CD4-positive, alpha-beta memory T cell (primary cell): ENCODE data around the gene MS4A6E. TPM values are rescaled to one million over a fixed set of nuclear protein-coding genes. Genes with fewer than 3 reads are reported as not detected.

Source experiments
- CTCF ChIA-PET: fragments of 350-600 bp; sonication (Branson Sonifier 250); formaldehyde crosslinking; loops from one replicate; lab custom pipeline; 2021; ENCODE audit warnings: inconsistent platforms; ENCODE audit not compliant: partially characterized antibody; lab: Charles Lee
- POLR2A ChIA-PET: fragments of 350-600 bp; sonication (Branson Sonifier 250); formaldehyde crosslinking; loops from one replicate; lab custom pipeline; 2021; ENCODE audit not compliant: partially characterized antibody; lab: Charles Lee
- DNase-seq, 5 donors: peaks; one replicate each; pipeline versions ENCODE4 v3.0.0 to v3.0.0-alpha.2; 2020 to 2022; ENCODE audit warnings: mixed read lengths in 1 of 5
- H3K27ac ChIP-seq: one replicate; pipeline ENCODE4 v1.7.0; 2013; ENCODE audit warnings: low read depth, low read length
- H3K27me3 ChIP-seq: 2 replicates; pipeline ENCODE4 v1.7.0; 2013; ENCODE audit warnings: mild to moderate bottlenecking, low read length, moderate library complexity; ENCODE audit not compliant: insufficient read depth
- H3K36me3 ChIP-seq: 2 replicates; pipeline ENCODE4 v1.7.0; 2013; ENCODE audit warnings: mild to moderate bottlenecking, low read length, moderate library complexity; ENCODE audit not compliant: insufficient read depth
- H3K4me1 ChIP-seq: 2 replicates; pipeline ENCODE4 v1.7.0; 2013; ENCODE audit warnings: mild to moderate bottlenecking, low read length, moderate library complexity; ENCODE audit not compliant: insufficient read depth
- H3K4me3 ChIP-seq, 2 donors: one replicate each; pipeline ENCODE4 v1.7.0; 2013; ENCODE audit warnings: low read length in 2 of 2, mild to moderate bottlenecking in 1 of 2
- H3K9me3 ChIP-seq, 2 donors: one replicate each; pipeline ENCODE4 v1.7.0; 2013; ENCODE audit warnings: low read length in 2 of 2, control low read depth in 1 of 2; ENCODE audit not compliant: control insufficient read depth in 1 of 2
- H3K27ac Mint-ChIP-seq, 7 donors: one replicate each; pipeline ENCODE4 v1.8.0; 2020 to 2021; ENCODE audit warnings: mixed read lengths in 7 of 7, mild to moderate bottlenecking in 6 of 7, inconsistent platforms in 3 of 7, moderate library complexity in 3 of 7
- H3K27me3 Mint-ChIP-seq, 2 donors: one replicate each; pipeline ENCODE4 v1.8.0; 2020 to 2021; ENCODE audit warnings: mixed read lengths in 2 of 2
- H3K36me3 Mint-ChIP-seq, 2 donors: one replicate each; pipeline ENCODE4 v1.8.0; 2020 to 2021; ENCODE audit warnings: mixed read lengths in 2 of 2, inconsistent platforms in 1 of 2, mild to moderate bottlenecking in 1 of 2
- H3K4me1 Mint-ChIP-seq, 4 donors: one replicate each; pipeline ENCODE4 v1.8.0; 2020 to 2021; ENCODE audit warnings: mixed read lengths in 4 of 4, mild to moderate bottlenecking in 1 of 4
- H3K4me3 Mint-ChIP-seq, 8 donors: one replicate each; pipeline ENCODE4 v1.8.0; 2020 to 2021; ENCODE audit warnings: mixed read lengths in 8 of 8, mild to moderate bottlenecking in 7 of 8, moderate library complexity in 6 of 8, inconsistent platforms in 3 of 8
- H3K9me3 Mint-ChIP-seq, 8 donors: one replicate each; pipeline ENCODE4 v1.8.0; 2020 to 2021; ENCODE audit warnings: mixed read lengths in 8 of 8, mild to moderate bottlenecking in 5 of 8, inconsistent platforms in 3 of 8, moderate library complexity in 1 of 8
- intact Hi-C: fragments of 100-400 bp; cut with micrococcal nuclease; formaldehyde crosslinking; loops from one replicate; pipeline ENCODE4 v1.15.1; 2023
- polyA plus RNA-seq, 2 donors: library from polyadenylated mRNA; unstranded; fragments of 300-500 nt; fragmentation: Illumina TruSeq; gene quantifications; one replicate each; pipeline ENCODE4 v1.2.3, GENCODE V29; 2021
- total RNA-seq, 2 experiments: library from RNA; stranded (reverse); gene quantifications; one replicate each; pipeline ENCODE4 v1.2.3, GENCODE V29; 2021

Gene MS4A6E
- total and polyA plus RNA-seq, 4 experiments from 2014 or later: not detected

DNA sequence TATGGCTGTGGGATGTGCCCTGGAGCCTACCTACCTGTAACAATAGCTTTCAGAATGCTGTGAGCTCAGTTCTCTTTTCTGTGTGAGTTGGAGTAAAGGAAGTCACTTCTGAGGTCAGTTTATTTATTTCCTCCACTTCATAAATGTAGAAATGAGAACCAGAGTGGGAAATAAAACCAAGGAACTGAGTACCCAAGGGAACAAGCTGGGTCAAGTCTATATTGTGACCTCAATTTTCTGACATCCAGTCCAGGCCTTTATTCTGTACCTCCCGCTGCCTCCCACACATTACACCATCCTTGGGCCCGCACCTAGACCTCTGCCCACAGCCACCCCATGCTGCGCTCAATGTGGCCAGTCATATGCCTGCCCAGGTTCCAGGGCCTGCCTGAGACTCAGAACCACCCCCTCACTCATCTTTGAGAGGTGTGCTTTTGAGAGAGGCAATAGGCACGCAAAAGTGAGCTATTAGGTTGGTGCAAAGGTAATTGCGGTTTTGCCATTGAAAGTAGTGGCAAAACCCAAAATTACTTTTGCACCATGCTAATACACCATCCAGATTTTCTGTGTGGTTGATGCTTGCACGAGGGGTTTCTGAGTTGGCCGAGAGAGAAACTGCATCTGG, 9.8 kb downstream of the MS4A6E start:
- Histone ChIP-seq H3K9me3 (no peaks in the 10 kb centered on the region), H3K36me3 (no peaks in the 10 kb centered on the region), H3K4me1 (no peaks in the 10 kb centered on the region), H3K27ac (no peak overlapping the region), H3K27me3 (no peaks in the 10 kb centered on the region), H3K4me3 (no peak overlapping the region)
- no peak overlapping the region for H3K4me3 Mint-ChIP-seq
- DNase-seq: no peak
- no peak overlapping the region for H3K27ac Mint-ChIP-seq
- no peaks in the 10 kb centered on the region for H3K36me3 Mint-ChIP-seq
- POLR2A ChIA-PET: no interaction called here
- peaks cover 0 to 4% (median 0%) of the 10 kb centered on the region in 8 donors for H3K9me3 Mint-ChIP-seq
- intact Hi-C loops: no loop called here
- CTCF ChIA-PET: no interaction called here
- H3K4me1 Mint-ChIP-seq: no peaks in the 10 kb centered on the region
- peaks cover 19 to 21% of the 10 kb centered on the region in 2 donors for H3K27me3 Mint-ChIP-seq

DNA sequence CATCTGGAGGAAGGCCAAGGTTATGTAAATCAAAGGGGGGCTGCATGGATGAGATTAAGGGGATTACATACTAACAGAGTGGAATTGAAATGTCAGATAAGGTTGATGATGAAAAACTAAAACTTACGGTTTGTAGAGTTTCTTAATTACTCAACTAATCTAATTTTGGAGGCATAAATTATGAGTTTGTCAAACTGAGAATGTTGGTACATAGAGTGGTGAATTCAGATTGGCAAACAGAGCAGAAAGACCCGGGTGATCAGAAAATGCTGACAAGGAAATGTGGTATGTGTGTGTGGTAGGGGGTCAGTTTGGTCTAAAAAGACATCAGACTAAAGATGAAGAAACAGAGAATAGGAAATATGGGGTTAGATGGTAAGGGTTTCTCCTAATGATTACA, 11.0 kb downstream of the MS4A6E start:
- ChIA-PET CTCF (no interaction called here), POLR2A (no interaction called here)
- no peak overlapping the region for H3K27ac ChIP-seq

DNA sequence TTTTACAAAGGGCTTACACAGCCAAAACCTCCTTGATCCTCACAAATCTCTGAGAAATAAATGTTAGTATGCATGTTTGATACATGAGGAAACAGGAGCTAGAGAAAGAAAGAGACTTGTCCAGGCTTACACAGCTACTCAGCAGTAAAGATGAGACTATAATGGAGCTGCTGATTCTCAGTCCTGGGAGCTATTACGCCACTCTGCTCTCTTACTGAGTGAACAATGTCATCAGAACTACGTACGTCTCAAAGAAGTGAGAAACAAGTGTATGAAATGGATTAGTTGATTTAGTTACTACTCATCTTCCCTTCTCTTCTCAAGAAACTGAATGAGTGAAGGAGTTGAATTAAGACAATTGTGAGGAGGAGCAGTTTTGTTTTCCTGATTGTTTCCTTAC, 12.3 kb downstream of the MS4A6E start:
- H3K4me3 ChIP-seq: no peak overlapping the region
- intact Hi-C loops: no loop called here
- H3K4me1 ChIP-seq: no peaks in the 10 kb centered on the region
- Mint-ChIP-seq H3K9me3 (no peaks in the 10 kb centered on the region), H3K27me3 (peaks cover 11 to 15% of the 10 kb centered on the region in 2 donors), H3K4me1 (no peaks in the 10 kb centered on the region), H3K4me3 (no peak overlapping the region), H3K27ac (no peak overlapping the region), H3K36me3 (no peaks in the 10 kb centered on the region)
- no peaks in the 10 kb centered on the region for H3K27me3 ChIP-seq
- H3K27ac ChIP-seq: no peak overlapping the region
- POLR2A ChIA-PET: no interaction called here
- DNase-seq: no peak
- no peaks in the 10 kb centered on the region for H3K9me3 ChIP-seq
- CTCF ChIA-PET: no interaction called here
- H3K36me3 ChIP-seq: no peaks in the 10 kb centered on the region

More for the DNA sequence above, 11.0 kb downstream of the MS4A6E start:
- no peak for DNase-seq
- Histone ChIP-seq H3K4me3 (no peak overlapping the region), H3K36me3 (no peaks in the 10 kb centered on the region), H3K27me3 (no peaks in the 10 kb centered on the region), H3K4me1 (no peaks in the 10 kb centered on the region), H3K9me3 (no peaks in the 10 kb centered on the region)
- intact Hi-C loops: no loop called here
- Mint-ChIP-seq H3K27me3 (peaks cover 19 to 20% of the 10 kb centered on the region in 2 donors), H3K4me3 (no peak overlapping the region), H3K27ac (no peak overlapping the region), H3K36me3 (no peaks in the 10 kb centered on the region), H3K9me3 (peaks cover 0 to 1% (median 0%) of the 10 kb centered on the region in 8 donors), H3K4me1 (no peaks in the 10 kb centered on the region)

DNA sequence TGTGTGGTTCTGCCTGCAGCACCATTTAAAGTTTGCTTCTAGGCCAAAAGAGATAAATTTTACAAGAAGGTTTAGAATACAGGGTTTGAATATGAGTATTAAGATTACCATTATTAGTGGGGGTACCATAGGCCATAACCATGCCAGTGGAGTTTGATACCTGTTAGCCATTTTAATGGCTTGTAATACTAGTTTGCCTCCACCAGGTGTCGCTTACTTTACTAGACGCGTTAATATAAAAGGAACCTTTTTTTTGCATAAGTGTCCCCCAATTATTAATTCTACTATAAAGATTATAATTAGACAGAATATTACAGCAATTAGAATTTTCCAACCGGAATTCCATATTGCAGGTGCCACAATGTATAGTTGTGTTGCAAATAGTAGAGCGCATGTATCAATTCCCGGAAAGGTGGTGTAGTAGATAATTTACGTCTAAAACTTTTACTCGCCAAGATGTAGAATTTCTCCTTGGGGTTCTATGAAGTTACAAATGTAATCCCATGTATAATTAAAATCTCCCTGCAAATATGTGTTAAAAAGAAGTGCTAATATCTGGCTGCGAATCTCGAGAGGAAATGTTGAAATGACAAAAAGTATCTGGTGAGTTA, 16.1 kb downstream of the MS4A6E start:
- no peak overlapping the region for H3K4me3 ChIP-seq
- H3K27me3 ChIP-seq: no peaks in the 10 kb centered on the region
- Mint-ChIP-seq H3K4me3 (no peak overlapping the region), H3K9me3 (no peaks in the 10 kb centered on the region), H3K36me3 (no peaks in the 10 kb centered on the region), H3K27ac (no peak overlapping the region), H3K4me1 (no peaks in the 10 kb centered on the region), H3K27me3 (peaks cover 10 to 15% of the 10 kb centered on the region in 2 donors)
- H3K36me3 ChIP-seq: no peaks in the 10 kb centered on the region
- DNase-seq: peak in 1 of 5 donors; percentile 5
- H3K4me1 ChIP-seq: no peaks in the 10 kb centered on the region
- ChIA-PET CTCF (interaction anchor here (0.9 to 2.1 kb wide), 3 partner anchors 9 to 22 kb away, joined by 3 to 10 read pairs (median 5); no protein-coding TSS in a partner anchor), POLR2A (no interaction called here)
- no peak overlapping the region for H3K27ac ChIP-seq
- H3K9me3 ChIP-seq: no peaks in the 10 kb centered on the region
- intact Hi-C loops: no loop called here

DNA sequence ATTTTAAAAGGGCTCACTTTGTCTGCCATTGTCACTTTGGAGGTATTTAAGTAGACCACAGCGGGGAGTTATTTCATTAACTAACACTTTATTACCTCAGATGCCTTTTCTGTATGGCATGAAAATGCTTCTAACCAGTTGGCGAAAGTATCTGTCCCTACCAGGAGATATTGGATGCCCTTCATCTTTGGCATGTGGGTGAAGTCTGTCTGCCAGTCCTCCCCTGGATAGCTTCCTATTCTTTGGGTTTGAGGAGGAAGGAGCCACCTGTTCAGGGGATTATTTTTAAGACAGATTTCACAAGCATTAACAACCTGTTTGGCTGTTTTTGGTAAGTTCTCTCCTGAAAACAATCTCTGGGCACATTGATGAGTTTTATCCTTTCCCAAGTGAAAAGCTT, 17.1 kb downstream of the MS4A6E start:
- Histone ChIP-seq H3K27me3 (no peaks in the 10 kb centered on the region), H3K4me1 (no peaks in the 10 kb centered on the region), H3K27ac (no peak overlapping the region), H3K36me3 (no peaks in the 10 kb centered on the region), H3K9me3 (no peaks in the 10 kb centered on the region), H3K4me3 (no peak overlapping the region)
- Mint-ChIP-seq H3K27ac (no peak overlapping the region), H3K9me3 (no peaks in the 10 kb centered on the region), H3K4me1 (no peaks in the 10 kb centered on the region), H3K27me3 (peaks cover 12 to 17% of the 10 kb centered on the region in 2 donors), H3K4me3 (no peak overlapping the region), H3K36me3 (no peaks in the 10 kb centered on the region)
- CTCF ChIA-PET: interaction anchor here (1.7 to 2.6 kb wide), 3 partner anchors 10 to 19 kb away, joined by 7 to 14 read pairs (median 10); no protein-coding TSS in a partner anchor
- intact Hi-C loops: no loop called here
- POLR2A ChIA-PET: no interaction called here
- DNase-seq: no peak

DNA sequence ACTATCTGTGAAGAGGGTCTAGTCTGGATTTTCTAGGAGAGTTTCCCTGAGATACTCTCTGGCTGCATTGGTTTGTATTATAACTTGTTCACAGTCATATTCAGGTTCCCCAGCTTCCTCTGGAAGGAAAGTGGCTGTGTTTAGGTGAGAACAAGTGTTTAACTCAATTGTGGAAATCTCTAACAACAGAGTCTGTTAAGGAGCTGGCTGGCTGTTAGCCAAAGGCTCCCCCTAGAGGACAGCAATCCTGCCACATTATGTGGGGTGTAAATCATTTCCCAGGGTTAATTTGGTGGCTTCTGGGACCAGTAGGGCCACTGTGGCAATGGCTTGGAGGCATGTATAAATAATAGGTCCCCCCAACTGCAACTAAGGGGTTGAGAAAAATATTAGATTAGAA, 18.4 kb downstream of the MS4A6E start:
- intact Hi-C loops: no loop called here
- Mint-ChIP-seq H3K4me1 (no peaks in the 10 kb centered on the region), H3K36me3 (no peaks in the 10 kb centered on the region), H3K27me3 (peaks cover 14 to 17% of the 10 kb centered on the region in 2 donors), H3K9me3 (no peaks in the 10 kb centered on the region), H3K4me3 (no peak overlapping the region), H3K27ac (no peak overlapping the region)
- H3K9me3 ChIP-seq: no peaks in the 10 kb centered on the region
- no peak for DNase-seq
- no peaks in the 10 kb centered on the region for H3K36me3 ChIP-seq
- CTCF ChIA-PET: interaction anchor here (0.5 to 2.6 kb wide), 4 partner anchors 11 to 242 kb away, joined by 3 to 14 read pairs (median 5); no protein-coding TSS in a partner anchor
- POLR2A ChIA-PET: no interaction called here
- H3K4me3 ChIP-seq: no peak overlapping the region
- no peaks in the 10 kb centered on the region for H3K4me1 ChIP-seq
- H3K27ac ChIP-seq: no peak overlapping the region
- H3K27me3 ChIP-seq: no peaks in the 10 kb centered on the region

DNA sequence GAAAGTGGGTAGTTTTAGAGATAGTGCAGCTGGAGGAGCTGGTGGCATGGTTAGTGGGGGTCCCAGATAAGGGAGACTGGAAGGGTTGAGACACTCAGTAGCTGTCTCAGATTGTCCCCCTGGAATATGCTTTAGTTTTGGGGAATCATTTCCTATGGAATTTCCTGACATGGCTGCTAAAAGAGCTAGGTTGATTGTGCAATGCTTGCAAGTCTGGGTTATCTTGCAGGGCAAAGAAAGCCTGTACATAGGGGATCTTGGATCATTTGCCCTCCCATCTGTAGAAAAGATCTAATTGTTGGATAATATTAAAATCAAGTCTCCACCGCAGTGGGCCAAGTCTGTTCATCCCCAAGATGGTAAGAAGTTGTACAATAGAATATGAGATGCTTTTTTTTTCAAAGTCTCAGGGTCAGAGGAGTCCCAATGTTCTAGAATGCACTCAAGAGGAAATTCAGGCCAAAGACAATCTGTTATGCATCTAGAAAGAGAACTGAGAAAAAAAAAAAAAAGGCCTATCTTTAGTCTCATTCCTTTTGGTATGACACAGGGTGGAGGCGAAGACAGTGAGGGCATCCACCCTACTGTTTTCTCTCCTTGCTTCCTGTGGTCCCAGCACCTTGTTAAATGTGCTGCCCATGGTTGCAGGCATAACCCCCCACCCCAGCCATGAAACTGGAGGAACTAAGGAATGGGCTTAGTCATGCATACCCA, 20.2 kb downstream of the MS4A6E start:
- no peaks in the 10 kb centered on the region for H3K4me1 Mint-ChIP-seq
- no peaks in the 10 kb centered on the region for H3K9me3 Mint-ChIP-seq
- H3K4me3 Mint-ChIP-seq: no peak overlapping the region
- ChIA-PET CTCF (interaction anchor here (0.9 kb wide), 1 partner anchor 16 kb away, joined by 3 read pairs; no protein-coding TSS in a partner anchor), POLR2A (no interaction called here)
- DNase-seq: no peak
- no peaks in the 10 kb centered on the region for H3K36me3 Mint-ChIP-seq
- Histone ChIP-seq H3K27ac (no peak overlapping the region), H3K4me1 (no peaks in the 10 kb centered on the region), H3K9me3 (no peaks in the 10 kb centered on the region), H3K36me3 (no peaks in the 10 kb centered on the region), H3K27me3 (no peaks in the 10 kb centered on the region), H3K4me3 (no peak overlapping the region)
- H3K27ac Mint-ChIP-seq: no peak overlapping the region
- peaks cover 14 to 21% of the 10 kb centered on the region in 2 donors for H3K27me3 Mint-ChIP-seq
- intact Hi-C loops: no loop called here
